Heart right ventricle (tissue), 16 donors: ENCODE measurements around the gene ZSCAN22. TPM values are rescaled to one million over a fixed set of nuclear protein-coding genes. Genes with fewer than 3 reads are reported as not detected.

Source experiments
- ATAC-seq, 8 donors: fragments of 200-7000 bp; cut with Tn5 transposase; one replicate each; pipeline ENCODE4 v1.9.1; 2020; ENCODE audit warnings: mild to moderate bottlenecking in 8 of 8, moderate library complexity in 8 of 8, moderate number of reproducible peaks in 1 of 8
- DNase-seq, 2 donors: peaks; one replicate each; pipeline ENCODE4 v3.0.0-alpha.2; 2020
- H3K27ac ChIP-seq, 10 donors: fragments of 200-600 bp; sonication (generic) in 2 of 10; one replicate each; pipeline versions ENCODE4 v1.5.0 to v1.8.0; 2020 to 2022; ENCODE audit warnings: mild to moderate bottlenecking in 3 of 10
- H3K27me3 ChIP-seq, 7 donors: fragments of 200-600 bp; one replicate each; pipeline ENCODE4 v1.8.0; 2021 to 2022; ENCODE audit warnings: mild to moderate bottlenecking in 2 of 7
- H3K36me3 ChIP-seq, 9 donors: fragments of 200-600 bp; sonication (generic) in 1 of 9; one replicate each; pipeline versions ENCODE4 v1.5.0 to v1.8.0; 2020 to 2022; ENCODE audit warnings: mild to moderate bottlenecking in 2 of 9
- H3K4me1 ChIP-seq, 9 donors: fragments of 200-600 bp; sonication (generic) in 1 of 9; one replicate each; pipeline versions ENCODE4 v1.5.0 to v1.8.0; 2020 to 2022; ENCODE audit warnings: mild to moderate bottlenecking in 4 of 9
- H3K4me3 ChIP-seq, 10 donors: fragments of 200-600 bp; sonication (generic) in 2 of 10; one replicate each; pipeline versions ENCODE4 v1.5.0 to v1.8.0; 2020 to 2022; ENCODE audit warnings: mild to moderate bottlenecking in 7 of 10, moderate library complexity in 2 of 10
- H3K9me3 ChIP-seq, 11 donors: fragments of 200-600 bp in 10 of 11; sonication (generic) in 2 of 11; one replicate each; pipeline versions ENCODE4 v1.5.0 to v1.8.0; 2013 to 2022; ENCODE audit warnings: mild to moderate bottlenecking in 2 of 11, control low read depth in 1 of 11, moderate library complexity in 1 of 11
- WGBS, 2 donors: extraction: QIAGEN DNeasy Blood & Tissue Kit; methylation state at CpG; one replicate each; pipeline ENCODE4 v1.1.7; 2013; ENCODE audit warnings: inconsistent platforms in 1 of 2; 5-methylcytosine and 5-hydroxymethylcytosine counted together
- intact Hi-C, 10 donors: fragments of 100-400 bp; cut with DNase I; formaldehyde crosslinking; loops; one replicate each; pipeline versions ENCODE4 v1.11.1 to v1.14.2; 2022
- polyA plus RNA-seq, 2 donors: library from polyadenylated mRNA; stranded (reverse); fragments of 200-250 nt; gene quantifications; one replicate each; pipeline ENCODE4 v1.2.3, GENCODE V29; 2013
- total RNA-seq, 10 donors: library from RNA; stranded (reverse); fragmentation: NEBNext Ultra II Directional in 3 of 10; extraction: Animal tissue kit (Norgen Biotek cat#: 25700) in 3 of 10; gene quantifications; one replicate each; pipeline versions ENCODE4 v1.2.1 to v1.2.4, GENCODE V29; 2021 to 2023
- TF ChIP-seq, protein P1 (sequence below), 9 donors: fragments of 200-600 bp; sonication (generic) in 2 of 9; IDR thresholded peaks; one replicate each; pipeline versions ENCODE4 v1.5.0 to v1.8.0; 2021 to 2022; ENCODE audit warnings: antibody characterized with exemption in 9 of 9, mild to moderate bottlenecking in 5 of 9, moderate library complexity in 1 of 9
- donor health status: Arrhythmogenic right ventricular cardiomyopathy.
- donor health status: ischemic (EF 13 %, LVEDD 7.1; RV severe dilation, severe dysfunction).
- donor health status: healthy with polysubstance abuse.
- donor health status: DM: no; HTN: yes; CAD: no.
- donor health status: DM: no; HTN: no; CAD: no.
- donor health status: ischemic (EF 25% LVEDD 6.9; RV normal size, moderate dysfunction).
- donor health status: ischemic (EF 25% LVEDD 5.7; RV mildly dilated, moderate dysfunction).
- donor health status: healthy.
- donor health status: DM: yes; HTN: yes; CAD: no.
- donor health status: Ischemic cardiomyopathy.
- donor health status: ischemic (EF 35%, LVEDD 5.7; RV mildly dilated, moderate dysfunction).
- donor health status: nonischemic (EF 11% LVEDD 7.7; RV severe dilation, severe dysfunction).
- donor health status: DM: yes; HTN: yes; CAD: no.
- donor health status: PGD.
- donor health status: ischemic (EF 29% LVEDD 5.4; RV normal size, mild dysfunction).
- donor health status: nonischemic (EF 23%, LVEDD 6.1; RV moderate dilation, normal function).

ZSCAN22 gene
- total and polyA plus RNA-seq, 12 donors, result 0.80 to 2.1 (median 1.4) TPM

DNA sequence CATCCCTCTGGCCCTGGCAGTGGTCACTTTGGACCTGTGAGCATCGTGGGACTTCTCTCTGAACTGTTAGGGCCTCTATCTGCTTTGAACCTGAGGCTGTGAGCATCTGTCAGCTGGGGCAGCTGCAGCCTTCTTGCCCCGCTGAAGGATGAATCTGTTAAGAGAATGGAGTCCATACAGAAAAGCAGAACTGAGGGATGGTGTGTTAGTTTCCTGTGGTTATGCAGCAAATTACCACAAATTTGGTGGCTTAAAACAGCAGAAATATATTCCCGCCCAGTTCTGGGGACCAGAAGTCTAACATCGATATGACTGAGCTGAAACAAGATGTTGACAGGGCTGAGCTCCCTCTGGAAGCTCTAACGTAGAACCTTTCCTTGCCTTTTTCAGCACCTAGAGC, 37.4 kb downstream of the ZSCAN22 start:
- TF ChIP-seq, protein P1, sequence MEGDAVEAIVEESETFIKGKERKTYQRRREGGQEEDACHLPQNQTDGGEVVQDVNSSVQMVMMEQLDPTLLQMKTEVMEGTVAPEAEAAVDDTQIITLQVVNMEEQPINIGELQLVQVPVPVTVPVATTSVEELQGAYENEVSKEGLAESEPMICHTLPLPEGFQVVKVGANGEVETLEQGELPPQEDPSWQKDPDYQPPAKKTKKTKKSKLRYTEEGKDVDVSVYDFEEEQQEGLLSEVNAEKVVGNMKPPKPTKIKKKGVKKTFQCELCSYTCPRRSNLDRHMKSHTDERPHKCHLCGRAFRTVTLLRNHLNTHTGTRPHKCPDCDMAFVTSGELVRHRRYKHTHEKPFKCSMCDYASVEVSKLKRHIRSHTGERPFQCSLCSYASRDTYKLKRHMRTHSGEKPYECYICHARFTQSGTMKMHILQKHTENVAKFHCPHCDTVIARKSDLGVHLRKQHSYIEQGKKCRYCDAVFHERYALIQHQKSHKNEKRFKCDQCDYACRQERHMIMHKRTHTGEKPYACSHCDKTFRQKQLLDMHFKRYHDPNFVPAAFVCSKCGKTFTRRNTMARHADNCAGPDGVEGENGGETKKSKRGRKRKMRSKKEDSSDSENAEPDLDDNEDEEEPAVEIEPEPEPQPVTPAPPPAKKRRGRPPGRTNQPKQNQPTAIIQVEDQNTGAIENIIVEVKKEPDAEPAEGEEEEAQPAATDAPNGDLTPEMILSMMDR (IDR thresholded peaks at IDR 0.05), result no peak
- DNase-seq (no peak), ATAC-seq (no peak)
- H3K27ac ChIP-seq, result no peak overlapping the region
- WGBS, 2 donors, result 76 to 83% methylated on average over 5 of the region's 5 CpGs
- peaks cover 0 to 17% (median 7%) of the 10 kb centered on the region in 9 donors for H3K4me1 ChIP-seq
- intact Hi-C loops, result no loop called here
- H3K4me3 ChIP-seq, result no peak overlapping the region
- H3K27me3 ChIP-seq, result peaks cover 0 to 30% (median 14%) of the 10 kb centered on the region in 7 donors
- H3K36me3 ChIP-seq, result no peaks in the 10 kb centered on the region
- H3K9me3 ChIP-seq, result no peaks in the 10 kb centered on the region

GRCh38 chr19:58366585-58367430, 40.0 kb downstream of the ZSCAN22 start:
- no peaks in the 10 kb centered on the region for H3K36me3 ChIP-seq
- TF ChIP-seq, protein P1 (IDR thresholded peaks at IDR 0.05), result no peak
- peaks cover 0 to 10% (median 2%) of the 10 kb centered on the region in 9 donors for H3K4me1 ChIP-seq
- ATAC-seq (no peak), DNase-seq (no peak)
- H3K27me3 ChIP-seq, result peaks cover 0 to 30% (median 14%) of the 10 kb centered on the region in 7 donors
- H3K27ac ChIP-seq, result no peak overlapping the region
- H3K9me3 ChIP-seq, result no peaks in the 10 kb centered on the region
- 90 to 94% methylated on average over 32 of the region's 32 CpGs for whole genome bisulfite sequencing, 2 donors
- intact Hi-C loops, result no loop called here
- no peak overlapping the region for H3K4me3 ChIP-seq

DNA sequence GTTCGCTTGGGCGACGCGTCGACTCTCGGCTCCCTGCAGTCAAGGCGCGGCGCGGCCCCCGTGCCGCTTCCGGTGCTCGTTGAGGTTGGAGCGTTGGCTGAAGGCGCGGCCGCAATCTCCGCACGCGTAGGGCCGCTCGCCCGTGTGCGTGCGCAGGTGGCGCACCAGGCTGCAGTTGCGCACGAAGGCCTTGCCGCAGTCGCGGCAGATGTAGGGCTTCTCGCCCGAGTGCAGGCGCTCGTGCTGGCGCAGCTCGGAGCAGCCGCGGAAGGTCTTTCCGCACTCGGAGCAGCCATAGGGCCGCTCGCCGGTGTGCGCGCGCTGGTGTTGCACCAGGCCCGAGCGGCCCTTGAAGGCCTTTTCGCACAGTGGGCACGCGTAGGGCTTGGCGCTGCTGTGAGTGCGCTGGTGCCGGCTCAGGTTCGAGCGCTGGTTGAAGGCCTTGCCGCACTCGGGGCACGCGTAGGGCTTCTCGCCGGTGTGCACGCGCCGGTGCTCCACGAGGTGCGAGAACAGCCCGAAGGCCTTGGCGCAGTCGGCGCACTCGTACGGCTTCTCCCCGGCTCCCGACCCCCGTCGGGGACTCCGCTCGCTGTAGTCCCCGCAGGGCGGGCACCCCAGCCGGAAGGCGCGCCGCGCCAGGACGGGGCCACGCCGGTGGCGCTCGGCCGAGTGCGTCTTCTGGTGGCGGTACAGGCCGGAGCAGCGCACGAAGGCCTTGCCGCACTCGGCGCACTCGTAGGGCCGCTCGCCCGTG, 41.1 kb downstream of the ZSCAN22 start:
- no peak overlapping the region for H3K4me3 ChIP-seq
- WGBS, 2 donors, result 24 to 30% methylated on average over 95 to 106 of the region's 106 CpGs

More for the DNA sequence above, 41.1 kb downstream of the ZSCAN22 start:
- H3K36me3 ChIP-seq, result no peaks in the 10 kb centered on the region
- peaks cover 0 to 14% (median 5%) of the 10 kb centered on the region in 9 donors for H3K4me1 ChIP-seq
- DNase-seq (no peak), ATAC-seq (no peak)
- intact Hi-C loops, result no loop called here
- no peaks in the 10 kb centered on the region for H3K9me3 ChIP-seq
- TF ChIP-seq, protein P1 (IDR thresholded peaks at IDR 0.05), result no peak
- peaks cover 0 to 30% (median 14%) of the 10 kb centered on the region in 7 donors for H3K27me3 ChIP-seq
- no peak overlapping the region for H3K27ac ChIP-seq
